ENCODE results near the gene KCTD21. TPM values are rescaled to one million over a fixed set of nuclear protein-coding genes. Genes with fewer than 3 reads are reported as not detected.

KCTD21 gene
- total RNA-seq, 4 donors from 2014 or later: 6.0 to 18.9 (median 15.8) TPM

DNA sequence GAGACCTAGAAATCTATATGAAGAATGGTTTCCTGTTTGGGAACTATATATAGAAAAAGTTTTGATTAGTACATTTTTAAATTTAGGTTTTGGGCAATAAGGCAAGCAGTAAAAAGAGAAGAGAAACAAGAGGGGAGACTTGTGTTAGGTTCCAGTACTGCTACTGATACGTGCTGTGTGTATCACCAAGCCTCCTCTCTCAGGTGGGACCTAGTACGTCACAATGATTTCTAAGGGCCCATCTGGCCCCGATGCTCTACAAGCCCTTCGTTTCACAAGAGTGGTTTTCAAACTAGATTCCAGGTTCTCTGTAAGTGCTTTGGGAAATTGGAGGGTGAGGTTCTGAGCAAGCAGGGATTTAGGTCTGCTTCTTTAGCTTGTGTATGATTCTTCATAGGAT, 39.5 kb upstream of the KCTD21 start:
- no peak for TF ChIP-seq POLR2A (IDR thresholded peaks at IDR 0.05)
- TF ChIP-seq, protein P1, sequence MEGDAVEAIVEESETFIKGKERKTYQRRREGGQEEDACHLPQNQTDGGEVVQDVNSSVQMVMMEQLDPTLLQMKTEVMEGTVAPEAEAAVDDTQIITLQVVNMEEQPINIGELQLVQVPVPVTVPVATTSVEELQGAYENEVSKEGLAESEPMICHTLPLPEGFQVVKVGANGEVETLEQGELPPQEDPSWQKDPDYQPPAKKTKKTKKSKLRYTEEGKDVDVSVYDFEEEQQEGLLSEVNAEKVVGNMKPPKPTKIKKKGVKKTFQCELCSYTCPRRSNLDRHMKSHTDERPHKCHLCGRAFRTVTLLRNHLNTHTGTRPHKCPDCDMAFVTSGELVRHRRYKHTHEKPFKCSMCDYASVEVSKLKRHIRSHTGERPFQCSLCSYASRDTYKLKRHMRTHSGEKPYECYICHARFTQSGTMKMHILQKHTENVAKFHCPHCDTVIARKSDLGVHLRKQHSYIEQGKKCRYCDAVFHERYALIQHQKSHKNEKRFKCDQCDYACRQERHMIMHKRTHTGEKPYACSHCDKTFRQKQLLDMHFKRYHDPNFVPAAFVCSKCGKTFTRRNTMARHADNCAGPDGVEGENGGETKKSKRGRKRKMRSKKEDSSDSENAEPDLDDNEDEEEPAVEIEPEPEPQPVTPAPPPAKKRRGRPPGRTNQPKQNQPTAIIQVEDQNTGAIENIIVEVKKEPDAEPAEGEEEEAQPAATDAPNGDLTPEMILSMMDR (IDR thresholded peaks at IDR 0.05 in 4 of 5, conservative IDR thresholded peaks at IDR 0.05 in 1 of 5): no peak
- intact Hi-C loops (cut with DNase I; ENCODE audit: low total_unique reads): loop anchor here (1.0 kb wide), 1 partner anchor 192 kb away; no protein-coding TSS in a partner anchor
- Histone ChIP-seq H3K27ac (no peak overlapping the region), H3K4me1 (peaks cover 21% of the 10 kb centered on the region in 2 donors), H3K4me3 (no peak overlapping the region), H3K36me3 (peaks cover 0 to 31% of the 10 kb centered on the region in 2 donors), H3K9me3 (no peaks in the 10 kb centered on the region), H3K27me3 (no peaks in the 10 kb centered on the region)
- ATAC-seq: no peak
- DNase-seq: no peak
- in situ Hi-C loops (cut with MboI; ENCODE audit: low sequenced_read_pairs in 4 of 4): loop anchor here (10.0 to 25.0 kb wide), 3 partner anchors 184 to 337 kb away; partner anchors contain the start of gene GAB2 (in 2 of the 4)

DNA sequence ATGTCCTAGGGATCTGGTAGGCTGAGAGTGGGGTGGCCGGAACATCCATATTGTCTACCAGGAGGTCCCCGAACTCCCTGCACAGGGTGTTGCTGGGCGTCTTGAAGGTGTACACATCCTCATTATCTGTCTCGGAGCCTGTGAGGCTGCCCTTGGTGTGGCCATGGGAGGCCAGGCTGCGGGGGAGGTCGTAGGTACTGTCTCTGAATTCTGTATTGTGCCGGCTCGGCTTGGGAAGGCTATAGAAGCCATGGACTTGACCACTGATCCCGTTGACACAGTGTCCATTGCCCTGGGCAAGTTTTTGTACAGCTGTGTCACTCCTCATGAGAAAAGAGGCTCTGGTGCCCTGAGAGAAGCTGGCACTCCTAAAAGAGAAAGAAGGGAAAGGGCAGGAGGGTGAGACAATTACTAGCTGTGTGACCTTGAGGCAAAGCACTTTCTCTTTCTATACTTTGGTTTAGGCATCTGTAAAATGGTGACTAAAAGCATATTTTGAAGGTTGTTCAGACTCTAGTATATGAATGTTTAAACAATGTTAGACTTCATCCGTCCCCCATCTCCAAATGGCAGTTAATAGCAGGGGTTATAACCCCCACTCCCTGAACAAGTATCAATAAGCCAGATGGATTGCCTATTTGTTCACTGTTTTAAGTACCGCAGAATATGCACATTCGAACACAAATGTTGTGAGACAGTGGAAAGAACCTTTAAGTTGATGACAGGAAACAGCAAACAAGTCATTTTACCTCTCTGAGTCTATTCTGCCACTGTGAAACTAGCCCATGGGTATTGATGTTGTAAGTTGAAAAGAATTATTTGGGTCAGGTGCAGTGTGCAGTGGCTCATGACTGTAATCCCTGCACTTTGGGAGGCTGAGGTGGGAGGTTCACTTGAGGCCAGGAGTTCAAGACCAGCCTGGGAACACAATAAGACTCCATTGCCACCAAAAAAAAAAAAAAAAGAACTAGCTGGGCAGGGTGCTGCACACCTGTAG, 38.6 kb upstream of the KCTD21 start:
- TF ChIP-seq, protein P1 (IDR thresholded peaks at IDR 0.05 in 4 of 5, conservative IDR thresholded peaks at IDR 0.05 in 1 of 5): no peak
- TF ChIP-seq POLR2A (IDR thresholded peaks at IDR 0.05): no peak
- in situ Hi-C loops (cut with MboI; ENCODE audit: low sequenced_read_pairs in 4 of 4) (loop anchor here (10.0 to 25.0 kb wide), 3 partner anchors 185 to 338 kb away; partner anchors contain the start of gene GAB2 (in 2 of the 4)), intact Hi-C loops (cut with DNase I; ENCODE audit: low total_unique reads) (no loop called here)
- no peak for DNase-seq
- ATAC-seq: no peak
- H3K9me3 ChIP-seq: no peaks in the 10 kb centered on the region
- H3K27ac ChIP-seq: no peak overlapping the region
- peaks cover 14 to 15% of the 10 kb centered on the region in 2 donors for H3K4me1 ChIP-seq
- H3K27me3 ChIP-seq: no peaks in the 10 kb centered on the region
- no peak overlapping the region for H3K4me3 ChIP-seq
- peaks cover 0 to 35% of the 10 kb centered on the region in 2 donors for H3K36me3 ChIP-seq

DNA sequence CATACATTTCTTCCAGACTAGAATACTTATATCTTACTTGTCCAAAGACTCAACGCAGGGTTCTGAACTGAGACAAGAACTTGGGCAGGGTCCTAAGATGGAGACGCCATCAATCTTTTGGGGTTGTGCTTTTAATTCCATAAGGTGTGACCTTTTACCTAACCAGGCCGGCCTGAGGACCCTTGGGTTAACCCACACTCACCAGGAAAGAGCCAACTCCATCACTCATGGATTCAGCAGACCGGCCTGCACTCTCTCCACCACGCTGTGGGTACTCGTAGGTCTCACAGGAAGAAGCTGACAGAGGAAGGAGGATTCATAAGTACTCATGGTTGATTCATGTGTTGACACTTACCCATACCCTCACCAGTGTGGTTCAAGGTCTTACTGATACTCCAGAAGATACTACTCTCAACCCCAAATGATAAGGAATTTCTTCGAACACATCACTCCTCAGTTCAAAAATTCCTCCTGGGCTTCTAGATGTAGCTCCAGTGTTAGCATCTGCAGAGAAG, 36.5 kb upstream of the KCTD21 start:
- no peak overlapping the region for H3K27ac ChIP-seq
- H3K4me1 ChIP-seq: no peaks in the 10 kb centered on the region
- no peak for ATAC-seq
- no peak for DNase-seq
- in situ Hi-C loops (cut with MboI; ENCODE audit: low sequenced_read_pairs in 4 of 4) (loop anchor here (10.0 to 25.0 kb wide), 5 partner anchors 113 to 340 kb away; partner anchors contain the start of genes GAB2 (in 2 of the 4) and NARS2 (in 1 of the 4)), intact Hi-C loops (cut with DNase I; ENCODE audit: low total_unique reads) (no loop called here)
- H3K36me3 ChIP-seq: peaks cover 0 to 52% of the 10 kb centered on the region in 2 donors
- no peak overlapping the region for H3K4me3 ChIP-seq
- no peaks in the 10 kb centered on the region for H3K27me3 ChIP-seq
- H3K9me3 ChIP-seq: no peaks in the 10 kb centered on the region
- TF ChIP-seq POLR2A (IDR thresholded peaks at IDR 0.05): no peak
- TF ChIP-seq, protein P1 (IDR thresholded peaks at IDR 0.05 in 4 of 5, conservative IDR thresholded peaks at IDR 0.05 in 1 of 5): no peak

DNA sequence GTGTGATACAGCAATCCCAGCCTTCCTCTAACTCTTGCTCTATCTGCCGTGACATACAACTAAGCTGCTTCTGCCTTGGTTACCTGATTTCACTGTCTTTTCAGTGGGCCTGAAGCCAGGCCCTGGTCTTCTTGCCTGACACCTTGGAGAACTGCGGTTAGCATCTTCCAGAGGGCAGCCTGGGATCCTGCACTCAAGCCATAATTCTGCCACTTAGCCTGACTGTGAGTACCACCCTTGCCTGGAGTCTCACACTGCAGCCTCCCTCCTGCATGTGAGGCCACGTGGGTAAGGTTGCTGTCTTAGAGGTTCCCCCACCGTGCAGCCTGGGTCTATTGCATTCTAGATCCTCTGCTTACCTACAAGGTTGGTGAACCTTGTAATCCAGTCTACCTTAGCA, 36.1 kb upstream of the KCTD21 start:
- no peak overlapping the region for H3K4me3 ChIP-seq
- no peaks in the 10 kb centered on the region for H3K4me1 ChIP-seq
- H3K27me3 ChIP-seq: no peaks in the 10 kb centered on the region
- intact Hi-C loops (cut with DNase I; ENCODE audit: low total_unique reads): no loop called here
- DNase-seq (no peak), ATAC-seq (no peak)
- no peaks in the 10 kb centered on the region for H3K9me3 ChIP-seq
- peaks cover 0 to 57% of the 10 kb centered on the region in 2 donors for H3K36me3 ChIP-seq
- no peak overlapping the region for H3K27ac ChIP-seq
- in situ Hi-C loops (cut with MboI; ENCODE audit: low sequenced_read_pairs in 4 of 4): loop anchor here (10.0 to 25.0 kb wide), 4 partner anchors 112 to 340 kb away; partner anchors contain the start of gene NARS2 (in 1 of the 4)
- TF ChIP-seq, protein P1 (IDR thresholded peaks at IDR 0.05 in 4 of 5, conservative IDR thresholded peaks at IDR 0.05 in 1 of 5): no peak
- no peak for TF ChIP-seq POLR2A (IDR thresholded peaks at IDR 0.05)
